Measurements from ENCODE around the gene TMEM9B.

The TMEM9B gene

GRCh38 chr11:8934742-8935488 is 29.3 kb downstream of the TMEM9B start:
- no peak overlapping the region for H3K27ac ChIP-seq
- TF ChIP-seq CTCF (conservative IDR thresholded peaks at IDR 0.05) = no peak

GRCh38 chr11:8933931-8934330 is 30.3 kb downstream of the TMEM9B start:
- TF ChIP-seq CTCF (conservative IDR thresholded peaks at IDR 0.05) = no peak
- no peak overlapping the region for H3K27ac ChIP-seq

GRCh38 chr11:8932564-8933180 is 31.6 kb downstream of the TMEM9B start, which contains the start of gene C11orf16:
C11orf16 (minus strand) TSS chr11:8932947; CDS start chr11:8932308, 639 bp downstream.
- no peak for TF ChIP-seq CTCF (conservative IDR thresholded peaks at IDR 0.05)
- no peak within 1 kb of the TSS for H3K27ac ChIP-seq

GRCh38 chr11:8930456-8931175 is 33.6 kb downstream of the TMEM9B start:
- H3K27ac ChIP-seq = no peak overlapping the region
- no peak for TF ChIP-seq CTCF (conservative IDR thresholded peaks at IDR 0.05)

- no peak overlapping the region for H3K27ac ChIP-seq
- no peak for TF ChIP-seq CTCF (conservative IDR thresholded peaks at IDR 0.05)
Observed at GRCh38 chr11:8928981-8929615, 35.1 kb downstream of the TMEM9B start.

GRCh38 chr11:8928205-8928604 is 36.0 kb downstream of the TMEM9B start:
- no peak overlapping the region for H3K27ac ChIP-seq
- TF ChIP-seq CTCF (conservative IDR thresholded peaks at IDR 0.05) = no peak

- TF ChIP-seq CTCF (conservative IDR thresholded peaks at IDR 0.05) = no peak
- H3K27ac ChIP-seq = no peak overlapping the region
Observed at GRCh38 chr11:8927233-8927632, 37.0 kb downstream of the TMEM9B start.

Measured in VCaP (cell line).